ENCODE measurements around the gene GSX1.

Gene GSX1

GRCh38 chr13:27821566-27821965 lies 29.3 kb downstream of the GSX1 start:
- H3K4me2 ChIP-seq (ENCODE audit: low read length), result no peak overlapping the region
- H3K27me3 ChIP-seq (ENCODE audit: insufficient read depth, low read length, poor library complexity), result peaks cover 74% of the 10 kb centered on the region
- H3K23ac ChIP-seq (ENCODE audit: low read length), result no peak overlapping the region
- no peak overlapping the region for H3K27ac ChIP-seq (ENCODE audit: low read depth, low read length)
- H3K79me1 ChIP-seq (ENCODE audit: low read length), result no peaks in the 10 kb centered on the region
- no CpG with 5 or more reads among the region's 12 CpGs for WGBS (ENCODE audit: extremely low coverage, insufficient coverage, low lambda C conversion rate)
- H2BK15ac ChIP-seq (replicated peaks; ENCODE audit: low read depth), result no peak overlapping the region
- no peak overlapping the region for H2BK120ac ChIP-seq (ENCODE audit: low read depth, low read length)
- no peak overlapping the region for H3K18ac ChIP-seq (ENCODE audit: low read length)
- no peaks in the 10 kb centered on the region for H3K36me3 ChIP-seq (ENCODE audit: control insufficient read depth, insufficient read depth, low read length)
- no peak overlapping the region for H3K4me3 ChIP-seq (ENCODE audit: low read length)
- H3K4me1 ChIP-seq (ENCODE audit: control insufficient read depth, low read depth, low read length), result no peaks in the 10 kb centered on the region
- H2AK5ac ChIP-seq (ENCODE audit: low read length), result no peak overlapping the region
- H3K9ac ChIP-seq (ENCODE audit: low read length), result no peak overlapping the region
- no peak overlapping the region for H3K56ac ChIP-seq (ENCODE audit: low read length)
- no peak overlapping the region for H4K8ac ChIP-seq (ENCODE audit: low read depth, low read length)
- no peak overlapping the region for H3K4ac ChIP-seq (ENCODE audit: low read depth, low read length)
- H2BK5ac ChIP-seq (ENCODE audit: low read length), result no peak overlapping the region
- DNase-seq, result no peak
- no peaks in the 10 kb centered on the region for H3K79me2 ChIP-seq (ENCODE audit: control insufficient read depth, insufficient read depth, low read length)
- H4K5ac ChIP-seq (ENCODE audit: low read length), result no peak overlapping the region

GRCh38 chr13:27822258-27822872 lies 30.1 kb downstream of the GSX1 start:
- Histone ChIP-seq H3K4me2 (ENCODE audit: low read length) (no peak overlapping the region), H3K36me3 (ENCODE audit: control insufficient read depth, insufficient read depth, low read length) (no peaks in the 10 kb centered on the region), H3K27ac (ENCODE audit: low read depth, low read length) (no peak overlapping the region), H4K5ac (ENCODE audit: low read length) (no peak overlapping the region), H2BK5ac (ENCODE audit: low read length) (no peak overlapping the region), H3K23ac (ENCODE audit: low read length) (no peak overlapping the region), H3K4me3 (ENCODE audit: low read length) (no peak overlapping the region), H3K79me1 (ENCODE audit: low read length) (no peaks in the 10 kb centered on the region), H4K8ac (ENCODE audit: low read depth, low read length) (no peak overlapping the region), H3K4ac (ENCODE audit: low read depth, low read length) (no peak overlapping the region), H2BK120ac (ENCODE audit: low read depth, low read length) (no peak overlapping the region), H3K18ac (ENCODE audit: low read length) (no peak overlapping the region), H2BK15ac (replicated peaks; ENCODE audit: low read depth) (no peak overlapping the region), H3K4me1 (ENCODE audit: control insufficient read depth, low read depth, low read length) (no peaks in the 10 kb centered on the region), H3K27me3 (ENCODE audit: insufficient read depth, low read length, poor library complexity) (peaks cover 74% of the 10 kb centered on the region), H3K9ac (ENCODE audit: low read length) (no peak overlapping the region), H2AK5ac (ENCODE audit: low read length) (no peak overlapping the region), H3K56ac (ENCODE audit: low read length) (no peak overlapping the region), H3K79me2 (ENCODE audit: control insufficient read depth, insufficient read depth, low read length) (no peaks in the 10 kb centered on the region)
- DNase-seq, result no peak
- WGBS (ENCODE audit: extremely low coverage, insufficient coverage, low lambda C conversion rate), result no CpG with 5 or more reads among the region's 17 CpGs

GRCh38 chr13:27822873-27823311 lies 30.6 kb downstream of the GSX1 start:
- DNase-seq, result no peak
- H2BK5ac ChIP-seq (ENCODE audit: low read length), result no peak overlapping the region
- H3K36me3 ChIP-seq (ENCODE audit: control insufficient read depth, insufficient read depth, low read length), result no peaks in the 10 kb centered on the region
- no peak overlapping the region for H4K5ac ChIP-seq (ENCODE audit: low read length)
- H3K79me1 ChIP-seq (ENCODE audit: low read length), result no peaks in the 10 kb centered on the region
- no peak overlapping the region for H3K23ac ChIP-seq (ENCODE audit: low read length)
- H3K9ac ChIP-seq (ENCODE audit: low read length), result no peak overlapping the region
- H2BK15ac ChIP-seq (replicated peaks; ENCODE audit: low read depth), result no peak overlapping the region
- WGBS (ENCODE audit: extremely low coverage, insufficient coverage, low lambda C conversion rate), result no CpG with 5 or more reads among the region's 18 CpGs
- no peaks in the 10 kb centered on the region for H3K79me2 ChIP-seq (ENCODE audit: control insufficient read depth, insufficient read depth, low read length)
- H2BK120ac ChIP-seq (ENCODE audit: low read depth, low read length), result no peak overlapping the region
- H3K4me1 ChIP-seq (ENCODE audit: control insufficient read depth, low read depth, low read length), result no peaks in the 10 kb centered on the region
- no peak overlapping the region for H3K4me2 ChIP-seq (ENCODE audit: low read length)
- H3K27me3 ChIP-seq (ENCODE audit: insufficient read depth, low read length, poor library complexity), result peaks cover 71% of the 10 kb centered on the region
- H4K8ac ChIP-seq (ENCODE audit: low read depth, low read length), result no peak overlapping the region
- no peak overlapping the region for H3K27ac ChIP-seq (ENCODE audit: low read depth, low read length)
- H3K4ac ChIP-seq (ENCODE audit: low read depth, low read length), result no peak overlapping the region
- no peak overlapping the region for H3K56ac ChIP-seq (ENCODE audit: low read length)
- no peak overlapping the region for H3K18ac ChIP-seq (ENCODE audit: low read length)
- H3K4me3 ChIP-seq (ENCODE audit: low read length), result no peak overlapping the region
- H2AK5ac ChIP-seq (ENCODE audit: low read length), result no peak overlapping the region

- H3K36me3 ChIP-seq (ENCODE audit: control insufficient read depth, insufficient read depth, low read length), result no peaks in the 10 kb centered on the region
- no peak overlapping the region for H3K18ac ChIP-seq (ENCODE audit: low read length)
- no peak overlapping the region for H2AK5ac ChIP-seq (ENCODE audit: low read length)
- H3K56ac ChIP-seq (ENCODE audit: low read length), result no peak overlapping the region
- DNase-seq, result no peak
- no peaks in the 10 kb centered on the region for H3K79me1 ChIP-seq (ENCODE audit: low read length)
- no peak overlapping the region for H4K5ac ChIP-seq (ENCODE audit: low read length)
- WGBS (ENCODE audit: extremely low coverage, insufficient coverage, low lambda C conversion rate), result no CpG with 5 or more reads among the region's 3 CpGs
- H3K79me2 ChIP-seq (ENCODE audit: control insufficient read depth, insufficient read depth, low read length), result no peaks in the 10 kb centered on the region
- no peak overlapping the region for H2BK15ac ChIP-seq (replicated peaks; ENCODE audit: low read depth)
- no peak overlapping the region for H3K4me2 ChIP-seq (ENCODE audit: low read length)
- H2BK5ac ChIP-seq (ENCODE audit: low read length), result no peak overlapping the region
- H3K4ac ChIP-seq (ENCODE audit: low read depth, low read length), result no peak overlapping the region
- H3K4me3 ChIP-seq (ENCODE audit: low read length), result no peak overlapping the region
- H3K4me1 ChIP-seq (ENCODE audit: control insufficient read depth, low read depth, low read length), result no peaks in the 10 kb centered on the region
- H3K27ac ChIP-seq (ENCODE audit: low read depth, low read length), result no peak overlapping the region
- H3K27me3 ChIP-seq (ENCODE audit: insufficient read depth, low read length, poor library complexity), result peaks cover 71% of the 10 kb centered on the region
- no peak overlapping the region for H2BK120ac ChIP-seq (ENCODE audit: low read depth, low read length)
- H3K23ac ChIP-seq (ENCODE audit: low read length), result no peak overlapping the region
- no peak overlapping the region for H3K9ac ChIP-seq (ENCODE audit: low read length)
- no peak overlapping the region for H4K8ac ChIP-seq (ENCODE audit: low read depth, low read length)
Measured at GRCh38 chr13:27824121-27824520, 31.8 kb downstream of the GSX1 start.

- H2AK5ac ChIP-seq (ENCODE audit: low read length), result no peak overlapping the region
Measured at GRCh38 chr13:27825072-27825471, 32.8 kb downstream of the GSX1 start.

More at GRCh38 chr13:27825072-27825471, 32.8 kb downstream of the GSX1 start:
- no peak overlapping the region for H3K4me2 ChIP-seq (ENCODE audit: low read length)
- no peaks in the 10 kb centered on the region for H3K79me1 ChIP-seq (ENCODE audit: low read length)
- no peaks in the 10 kb centered on the region for H3K79me2 ChIP-seq (ENCODE audit: control insufficient read depth, insufficient read depth, low read length)
- H2BK15ac ChIP-seq (replicated peaks; ENCODE audit: low read depth), result no peak overlapping the region
- H3K4me3 ChIP-seq (ENCODE audit: low read length), result no peak overlapping the region
- H3K9ac ChIP-seq (ENCODE audit: low read length), result no peak overlapping the region
- H4K8ac ChIP-seq (ENCODE audit: low read depth, low read length), result no peak overlapping the region
- no peak overlapping the region for H3K18ac ChIP-seq (ENCODE audit: low read length)
- H3K56ac ChIP-seq (ENCODE audit: low read length), result no peak overlapping the region
- H3K4me1 ChIP-seq (ENCODE audit: control insufficient read depth, low read depth, low read length), result no peaks in the 10 kb centered on the region
- WGBS (ENCODE audit: extremely low coverage, insufficient coverage, low lambda C conversion rate), result no CpG with 5 or more reads among the region's 5 CpGs
- H2BK5ac ChIP-seq (ENCODE audit: low read length), result no peak overlapping the region
- no peak overlapping the region for H3K23ac ChIP-seq (ENCODE audit: low read length)
- H2BK120ac ChIP-seq (ENCODE audit: low read depth, low read length), result no peak overlapping the region
- H3K27ac ChIP-seq (ENCODE audit: low read depth, low read length), result no peak overlapping the region
- peaks cover 62% of the 10 kb centered on the region for H3K27me3 ChIP-seq (ENCODE audit: insufficient read depth, low read length, poor library complexity)
- no peak overlapping the region for H4K5ac ChIP-seq (ENCODE audit: low read length)
- H3K4ac ChIP-seq (ENCODE audit: low read depth, low read length), result no peak overlapping the region
- DNase-seq, result no peak
- no peaks in the 10 kb centered on the region for H3K36me3 ChIP-seq (ENCODE audit: control insufficient read depth, insufficient read depth, low read length)

Measured in mesendoderm (in vitro differentiated cells).